Measurements from ENCODE around the gene UPF3A. TPM values are rescaled to one million over a fixed set of nuclear protein-coding genes. Genes with fewer than 3 reads are reported as not detected.

UPF3A gene
- total RNA-seq, 1 experiment from 2014 or later = 63.5 TPM

GRCh38 chr13:114234645-114235421, 46.6 kb upstream of the UPF3A start, which contains the start of gene CDC16:
Gene CDC16, plus strand, starts transcription at chr13:114234897. Its CDS starts 188 bp downstream, at chr13:114235085.
- DNase-seq (ENCODE audit: unreplicated experiment) = peak; percentile 92
- no TSS peak for BruUV-seq (replicated peaks)
- H3K9me3 Mint-ChIP-seq (ENCODE audit: unreplicated experiment) = no peaks in the 10 kb centered on the region
- peak within 1 kb of the TSS; percentile 79 for H3K27ac Mint-ChIP-seq (ENCODE audit: low read depth, unreplicated experiment)
- TF ChIP-seq CTCF (IDR thresholded peaks at IDR 0.05; ENCODE audit: unreplicated experiment) = no peak
- intact Hi-C loops (cut with micrococcal nuclease) = no loop called here
- H3K27me3 Mint-ChIP-seq (ENCODE audit: insufficient read depth, unreplicated experiment) = no peaks in the 10 kb centered on the region
- H3K36me3 Mint-ChIP-seq (ENCODE audit: insufficient read depth, unreplicated experiment) = peaks cover 37% of the 10 kb centered on the region
- CTCF ChIA-PET = no interaction called here
- POLR2A ChIA-PET = interaction anchor here (0.6 to 2.6 kb wide), 10 partner anchors 10 to 742 kb away, joined by 3 to 12 read pairs (median 4); partner anchors contain the start of gene UPF3A
- H3K4me1 Mint-ChIP-seq (ENCODE audit: insufficient read depth, unreplicated experiment) = peaks cover 6% of the 10 kb centered on the region
- peak within 1 kb of the TSS; percentile 83 for H3K4me3 Mint-ChIP-seq (ENCODE audit: unreplicated experiment)

GRCh38 chr13:114235697-114236096, 45.7 kb upstream of the UPF3A start:
- no peaks in the 10 kb centered on the region for H3K9me3 Mint-ChIP-seq (ENCODE audit: unreplicated experiment)
- no peaks in the 10 kb centered on the region for H3K27me3 Mint-ChIP-seq (ENCODE audit: insufficient read depth, unreplicated experiment)
- H3K4me1 Mint-ChIP-seq (ENCODE audit: insufficient read depth, unreplicated experiment) = peaks cover 6% of the 10 kb centered on the region
- ChIA-PET POLR2A (interaction anchor here (0.7 to 2.6 kb wide), 15 partner anchors 14 to 743 kb away, joined by 3 to 12 read pairs (median 4); partner anchors contain the start of gene UPF3A), CTCF (interaction anchor here (0.5 to 1.1 kb wide), 2 partner anchors 9 to 10 kb away, joined by 3 read pairs; no protein-coding TSS in a partner anchor)
- DNase-seq (ENCODE audit: unreplicated experiment) = peak; percentile 16
- intact Hi-C loops (cut with micrococcal nuclease) = no loop called here
- BruUV-seq (replicated peaks) = no TSS peak
- peak overlapping the region; percentile 79 for H3K27ac Mint-ChIP-seq (ENCODE audit: low read depth, unreplicated experiment)
- H3K4me3 Mint-ChIP-seq (ENCODE audit: unreplicated experiment) = peak overlapping the region; percentile 83
- H3K36me3 Mint-ChIP-seq (ENCODE audit: insufficient read depth, unreplicated experiment) = peaks cover 46% of the 10 kb centered on the region
- no peak for TF ChIP-seq CTCF (IDR thresholded peaks at IDR 0.05; ENCODE audit: unreplicated experiment)

- intact Hi-C loops (cut with micrococcal nuclease) = no loop called here
- CTCF ChIA-PET = interaction anchor here (0.5 to 1.1 kb wide), 2 partner anchors 9 to 10 kb away, joined by 3 read pairs; no protein-coding TSS in a partner anchor
These were observed 45.2 kb upstream of the UPF3A start for GRCh38 chr13:114236227-114236626.

More at GRCh38 chr13:114236227-114236626, 45.2 kb upstream of the UPF3A start:
- no TSS peak for BruUV-seq (replicated peaks)
- H3K4me3 Mint-ChIP-seq (ENCODE audit: unreplicated experiment) = peak overlapping the region; percentile 83
- peaks cover 51% of the 10 kb centered on the region for H3K36me3 Mint-ChIP-seq (ENCODE audit: insufficient read depth, unreplicated experiment)
- H3K9me3 Mint-ChIP-seq (ENCODE audit: unreplicated experiment) = no peaks in the 10 kb centered on the region
- no peak for DNase-seq (ENCODE audit: unreplicated experiment)
- POLR2A ChIA-PET = interaction anchor here (0.7 to 2.6 kb wide), 13 partner anchors 14 to 382 kb away, joined by 3 to 12 read pairs (median 4); partner anchors contain the start of gene UPF3A
- TF ChIP-seq CTCF (IDR thresholded peaks at IDR 0.05; ENCODE audit: unreplicated experiment) = no peak
- no peaks in the 10 kb centered on the region for H3K27me3 Mint-ChIP-seq (ENCODE audit: insufficient read depth, unreplicated experiment)
- H3K27ac Mint-ChIP-seq (ENCODE audit: low read depth, unreplicated experiment) = peak overlapping the region; percentile 79
- peaks cover 6% of the 10 kb centered on the region for H3K4me1 Mint-ChIP-seq (ENCODE audit: insufficient read depth, unreplicated experiment)
